ENCODE data around the gene LRRK1. TPM values are rescaled to one million over a fixed set of nuclear protein-coding genes. Genes with fewer than 3 reads are reported as not detected.

Gene LRRK1
- total RNA-seq, 4 donors from 2014 or later, result 12.1 to 23.8 (median 15.2) TPM

- TF ChIP-seq CTCF (IDR thresholded peaks at IDR 0.05) (no peak), EP300 (IDR thresholded peaks at IDR 0.05) (no peak)
- no peak for ATAC-seq
- Histone ChIP-seq H3K4me1 (no peaks in the 10 kb centered on the region), H3K36me3 (peaks cover 0 to 48% of the 10 kb centered on the region in 2 donors), H3K27me3 (peaks cover 11% of the 10 kb centered on the region), H3K9me3 (no peaks in the 10 kb centered on the region), H3K27ac (no peak overlapping the region), H3K4me3 (no peak overlapping the region)
- WGBS, 2 donors (ENCODE audit: low coverage in 1 of 2), result 100% methylated on average over 1 to 3 of the region's 11 CpGs
Measured at GRCh38 chr15:100926971-100927756, 8.0 kb downstream of the LRRK1 start.

GRCh38 chr15:100928632-100929280, 9.6 kb downstream of the LRRK1 start:
- Histone ChIP-seq H3K9me3 (no peaks in the 10 kb centered on the region), H3K4me3 (no peak overlapping the region), H3K27ac (no peak overlapping the region), H3K27me3 (no peaks in the 10 kb centered on the region), H3K4me1 (no peaks in the 10 kb centered on the region), H3K36me3 (peaks cover 0 to 48% of the 10 kb centered on the region in 2 donors)
- 80 to 93% methylated on average over 2 to 4 of the region's 13 CpGs for WGBS, 2 donors (ENCODE audit: low coverage in 1 of 2)
- no peak for ATAC-seq
- TF ChIP-seq EP300 (IDR thresholded peaks at IDR 0.05), result no peak
- no peak for TF ChIP-seq POLR2A (IDR thresholded peaks at IDR 0.05)
- TF ChIP-seq CTCF (IDR thresholded peaks at IDR 0.05), result no peak
- TF ChIP-seq POLR2AphosphoS5 (IDR thresholded peaks at IDR 0.05), result no peak

GRCh38 chr15:100929641-100930042, 10.5 kb downstream of the LRRK1 start:
- Histone ChIP-seq H3K27me3 (no peaks in the 10 kb centered on the region), H3K4me3 (no peak overlapping the region), H3K4me1 (no peaks in the 10 kb centered on the region), H3K9me3 (no peaks in the 10 kb centered on the region), H3K27ac (no peak overlapping the region), H3K36me3 (peaks cover 0 to 44% of the 10 kb centered on the region in 2 donors)
- ATAC-seq, result no peak
- TF ChIP-seq POLR2A (IDR thresholded peaks at IDR 0.05) (no peak), EP300 (IDR thresholded peaks at IDR 0.05) (no peak), CTCF (IDR thresholded peaks at IDR 0.05) (no peak), POLR2AphosphoS5 (IDR thresholded peaks at IDR 0.05) (no peak)
- 20 to 50% methylated on average over 2 to 3 of the region's 6 CpGs for WGBS, 2 donors (ENCODE audit: low coverage in 1 of 2)

GRCh38 chr15:100930306-100930848, 11.2 kb downstream of the LRRK1 start:
- no peak for ATAC-seq
- Histone ChIP-seq H3K4me1 (no peaks in the 10 kb centered on the region), H3K9me3 (no peaks in the 10 kb centered on the region), H3K27me3 (no peaks in the 10 kb centered on the region), H3K4me3 (no peak overlapping the region), H3K27ac (no peak overlapping the region), H3K36me3 (peaks cover 0 to 38% of the 10 kb centered on the region in 2 donors)
- TF ChIP-seq CTCF (IDR thresholded peaks at IDR 0.05) (no peak), POLR2AphosphoS5 (IDR thresholded peaks at IDR 0.05) (no peak), POLR2A (IDR thresholded peaks at IDR 0.05) (no peak), EP300 (IDR thresholded peaks at IDR 0.05) (no peak)
- 100% methylated on average over 1 to 2 of the region's 4 CpGs for WGBS, 2 donors (ENCODE audit: low coverage in 1 of 2)

Data from gastroesophageal sphincter (tissue), 4 donors.